Naive B cell (primary cell): ENCODE results near the gene SLC44A5. TPM values are rescaled to one million over a fixed set of nuclear protein-coding genes. Genes with fewer than 3 reads are reported as not detected.

Experiments used
- ATAC-seq, 2 donors: fragments of 150-1000 bp; cut with Tn5 transposase; 2 replicates each; pipeline ENCODE4 v1.10.0; 2021; ENCODE audit warnings: low read depth in 2 of 2, mild to moderate bottlenecking in 2 of 2, moderate library complexity in 2 of 2
- DNase-seq: peaks from one replicate; pipeline ENCODE4 v3.0.0; 2022
- H3K27ac Mint-ChIP-seq, 6 donors: one replicate each; pipeline ENCODE4 v1.8.0; 2020 to 2022; ENCODE audit warnings: mild to moderate bottlenecking in 6 of 6, mixed read lengths in 6 of 6, moderate library complexity in 5 of 6, inconsistent platforms in 2 of 6
- H3K27me3 Mint-ChIP-seq, 3 donors: one replicate each; pipeline ENCODE4 v1.8.0; 2021 to 2022; ENCODE audit warnings: mixed read lengths in 3 of 3, mild to moderate bottlenecking in 1 of 3
- H3K36me3 Mint-ChIP-seq, 2 donors: one replicate each; pipeline ENCODE4 v1.8.0; 2020 to 2022; ENCODE audit warnings: mixed read lengths in 2 of 2, inconsistent platforms in 1 of 2, mild to moderate bottlenecking in 1 of 2
- H3K4me1 Mint-ChIP-seq, 3 donors: one replicate each; pipeline ENCODE4 v1.8.0; 2020 to 2022; ENCODE audit warnings: mixed read lengths in 3 of 3, inconsistent platforms in 1 of 3, mild to moderate bottlenecking in 1 of 3, moderate library complexity in 1 of 3
- H3K4me3 Mint-ChIP-seq, 8 donors: one replicate each; pipeline ENCODE4 v1.8.0; 2020 to 2022; ENCODE audit warnings: mild to moderate bottlenecking in 8 of 8, mixed read lengths in 8 of 8, moderate library complexity in 8 of 8, inconsistent platforms in 2 of 8
- H3K9me3 Mint-ChIP-seq, 7 donors: one replicate each; pipeline ENCODE4 v1.8.0; 2020 to 2022; ENCODE audit warnings: mixed read lengths in 7 of 7, mild to moderate bottlenecking in 5 of 7, inconsistent platforms in 2 of 7, moderate library complexity in 1 of 7
- polyA plus RNA-seq, 6 donors: library from polyadenylated mRNA; unstranded; fragments of 300-500 nt; fragmentation: Illumina TruSeq; gene quantifications; one replicate each; pipeline ENCODE4 v1.2.3, GENCODE V29; 2021; ENCODE audit warnings: low read depth in 6 of 6

The SLC44A5 gene
- polyA plus RNA-seq, 6 donors from 2014 or later, result 0.17 to 2.9 (median 1.3) TPM; not detected in 1

DNA sequence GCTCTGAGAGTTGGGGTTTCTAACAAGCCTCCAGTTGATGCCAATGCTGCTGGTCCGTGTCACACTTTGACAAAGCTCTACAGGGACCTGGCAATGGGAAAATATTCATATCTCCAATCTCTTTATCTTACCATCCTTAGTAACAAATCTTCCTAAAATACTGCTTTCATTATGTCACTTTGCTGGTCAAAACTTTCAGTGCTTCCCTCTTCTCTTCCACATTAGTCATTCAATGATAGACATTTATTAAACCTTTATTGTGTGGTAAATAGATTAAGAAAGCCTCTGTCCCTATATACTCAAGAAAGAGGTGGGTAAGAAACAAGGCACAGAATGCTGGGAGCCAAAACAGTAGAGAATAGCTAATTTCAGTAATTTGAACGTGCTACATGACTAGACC is 79.3 kb downstream of the SLC44A5 start:
- DNase-seq (no peak), ATAC-seq (no peak)
- no peak overlapping the region for H3K27ac Mint-ChIP-seq
- H3K27me3 Mint-ChIP-seq, result no peaks in the 10 kb centered on the region
- no peak overlapping the region for H3K4me3 Mint-ChIP-seq
- H3K9me3 Mint-ChIP-seq, result peaks cover 0 to 2% (median 0%) of the 10 kb centered on the region in 7 donors
- H3K36me3 Mint-ChIP-seq, result no peaks in the 10 kb centered on the region
- no peaks in the 10 kb centered on the region for H3K4me1 Mint-ChIP-seq

DNA sequence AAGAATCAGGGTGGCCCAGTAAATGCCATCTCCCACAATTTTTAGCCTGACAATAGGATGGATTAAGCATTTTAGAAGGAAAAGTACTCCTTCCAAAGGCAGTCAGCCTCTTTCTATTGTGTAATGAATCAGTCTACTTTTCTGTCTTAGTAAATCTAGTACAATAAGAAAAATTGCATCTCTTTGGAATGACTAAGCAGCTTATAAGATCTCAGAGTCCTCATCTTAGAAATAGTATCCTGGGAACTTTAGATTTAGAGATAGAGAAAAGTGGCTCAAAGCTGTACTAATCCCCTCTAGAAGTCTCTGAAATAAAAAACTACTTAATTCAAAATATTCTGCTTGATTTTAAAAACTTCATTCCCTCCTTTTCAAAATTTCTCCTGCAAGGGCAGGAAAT is 81.4 kb downstream of the SLC44A5 start:
- Mint-ChIP-seq H3K36me3 (no peaks in the 10 kb centered on the region), H3K4me3 (no peak overlapping the region), H3K9me3 (peaks cover 0 to 3% (median 2%) of the 10 kb centered on the region in 7 donors), H3K27me3 (no peaks in the 10 kb centered on the region), H3K27ac (no peak overlapping the region), H3K4me1 (no peaks in the 10 kb centered on the region)
- ATAC-seq, result no peak
- no peak for DNase-seq

DNA sequence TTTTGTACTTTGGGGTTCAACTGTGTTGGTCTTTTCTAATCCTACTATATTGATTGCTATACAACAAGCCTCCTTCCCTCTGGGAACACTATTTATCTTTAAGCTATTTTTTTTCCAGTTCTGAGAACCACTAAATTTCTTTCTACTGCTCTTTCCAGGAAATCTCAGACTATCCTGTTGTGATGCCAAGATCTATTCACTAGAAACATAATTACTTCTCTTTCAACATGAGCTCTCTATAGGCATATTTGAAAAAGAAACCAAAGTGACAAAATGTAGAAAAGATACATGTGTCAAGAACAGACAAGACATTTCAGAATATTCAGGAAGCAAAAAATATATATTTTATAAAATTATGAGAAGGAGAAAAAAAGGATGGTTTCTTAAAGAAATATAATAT is 82.9 kb downstream of the SLC44A5 start:
- Mint-ChIP-seq H3K4me1 (no peaks in the 10 kb centered on the region), H3K27ac (peak overlapping the region in 1 of 6 donors; percentile 4), H3K36me3 (no peaks in the 10 kb centered on the region), H3K9me3 (peaks cover 0 to 4% (median 2%) of the 10 kb centered on the region in 7 donors), H3K27me3 (no peaks in the 10 kb centered on the region), H3K4me3 (no peak overlapping the region)
- ATAC-seq (no peak), DNase-seq (no peak)

DNA sequence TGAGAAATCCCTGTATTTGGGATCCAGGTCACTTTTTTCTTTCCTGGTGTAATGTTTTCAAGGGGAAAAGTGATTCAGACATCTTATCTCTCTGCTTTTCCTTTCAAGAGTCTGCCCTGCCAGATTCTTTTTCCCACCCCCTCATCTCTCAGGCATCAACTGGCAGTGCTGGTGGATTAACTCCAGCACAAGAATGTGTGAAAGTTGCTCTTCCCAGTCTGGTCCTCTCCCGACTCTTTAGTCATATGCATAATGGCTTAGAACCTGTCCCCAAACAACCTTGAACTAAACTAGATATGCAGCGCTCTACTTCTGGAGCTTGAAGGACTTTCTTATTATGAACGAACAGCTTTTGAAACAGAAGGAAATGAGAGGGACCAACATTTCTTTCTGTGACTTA is 88.5 kb downstream of the SLC44A5 start:
- Mint-ChIP-seq H3K4me1 (no peaks in the 10 kb centered on the region), H3K4me3 (no peak overlapping the region), H3K27me3 (peaks cover 0 to 11% (median 0%) of the 10 kb centered on the region in 3 donors), H3K9me3 (peaks cover 0 to 4% (median 2%) of the 10 kb centered on the region in 7 donors), H3K36me3 (no peaks in the 10 kb centered on the region), H3K27ac (no peak overlapping the region)
- DNase-seq (no peak), ATAC-seq (no peak)

DNA sequence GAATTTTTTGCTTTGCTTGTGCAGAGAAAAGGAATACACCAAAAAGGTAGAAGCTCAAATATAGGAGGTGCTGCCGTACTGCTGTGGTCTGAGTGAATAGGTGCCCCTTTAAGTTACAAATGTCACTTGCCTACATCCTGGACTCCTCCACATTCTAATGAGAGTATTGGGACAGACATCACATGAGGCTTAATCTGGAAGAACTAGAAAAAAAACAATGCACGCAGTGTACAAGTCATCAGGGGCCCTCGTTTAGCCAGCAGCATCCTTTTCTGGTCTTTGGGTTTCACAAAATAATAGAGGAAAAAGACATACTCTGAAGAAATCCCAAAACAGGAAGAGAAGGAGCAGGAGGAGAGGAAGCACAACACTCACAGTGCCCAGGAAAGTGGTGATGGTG is 89.3 kb downstream of the SLC44A5 start:
- Mint-ChIP-seq H3K27ac (peak overlapping the region in 1 of 6 donors; percentile 16), H3K4me3 (no peak overlapping the region)
- ATAC-seq, result no peak

DNA sequence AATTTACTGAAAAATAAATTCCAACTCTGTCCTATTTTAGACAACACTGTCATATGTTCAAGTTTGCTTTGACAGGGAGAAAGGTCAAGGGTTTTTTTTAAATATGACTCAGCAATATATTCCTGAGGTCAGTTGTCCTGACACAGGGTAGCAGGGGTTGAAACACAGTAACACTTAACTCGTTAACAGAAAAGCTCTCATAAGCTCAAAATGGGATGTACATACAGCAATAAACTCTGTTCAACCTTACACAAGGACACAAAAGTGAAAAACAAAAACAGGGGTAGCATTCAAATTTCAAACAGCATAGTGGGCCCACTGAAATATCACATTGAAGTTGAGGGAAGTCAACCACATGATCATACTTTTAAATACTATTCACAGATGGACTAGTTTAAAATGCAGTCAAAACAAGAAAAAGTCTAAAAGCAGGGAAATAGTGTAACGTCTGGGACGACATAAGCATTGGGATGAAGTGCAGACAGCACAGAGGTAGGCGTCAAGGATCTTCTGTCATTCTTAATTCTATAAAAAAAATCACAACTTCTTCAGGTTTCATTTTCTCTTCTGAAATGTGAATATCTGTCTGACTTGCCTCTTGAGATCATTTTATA is 89.9 kb downstream of the SLC44A5 start:
- DNase-seq, result no peak
- Mint-ChIP-seq H3K27ac (no peak overlapping the region), H3K4me3 (no peak overlapping the region), H3K9me3 (peaks cover 0 to 4% (median 1%) of the 10 kb centered on the region in 7 donors), H3K27me3 (peaks cover 0 to 12% (median 0%) of the 10 kb centered on the region in 3 donors), H3K4me1 (no peaks in the 10 kb centered on the region), H3K36me3 (no peaks in the 10 kb centered on the region)
- no peak for ATAC-seq

More for the DNA sequence above, 89.3 kb downstream of the SLC44A5 start:
- H3K27me3 Mint-ChIP-seq, result peaks cover 0 to 12% (median 0%) of the 10 kb centered on the region in 3 donors
- no peaks in the 10 kb centered on the region for H3K36me3 Mint-ChIP-seq
- no peak for DNase-seq
- H3K4me1 Mint-ChIP-seq, result no peaks in the 10 kb centered on the region
- peaks cover 0 to 4% (median 3%) of the 10 kb centered on the region in 7 donors for H3K9me3 Mint-ChIP-seq

DNA sequence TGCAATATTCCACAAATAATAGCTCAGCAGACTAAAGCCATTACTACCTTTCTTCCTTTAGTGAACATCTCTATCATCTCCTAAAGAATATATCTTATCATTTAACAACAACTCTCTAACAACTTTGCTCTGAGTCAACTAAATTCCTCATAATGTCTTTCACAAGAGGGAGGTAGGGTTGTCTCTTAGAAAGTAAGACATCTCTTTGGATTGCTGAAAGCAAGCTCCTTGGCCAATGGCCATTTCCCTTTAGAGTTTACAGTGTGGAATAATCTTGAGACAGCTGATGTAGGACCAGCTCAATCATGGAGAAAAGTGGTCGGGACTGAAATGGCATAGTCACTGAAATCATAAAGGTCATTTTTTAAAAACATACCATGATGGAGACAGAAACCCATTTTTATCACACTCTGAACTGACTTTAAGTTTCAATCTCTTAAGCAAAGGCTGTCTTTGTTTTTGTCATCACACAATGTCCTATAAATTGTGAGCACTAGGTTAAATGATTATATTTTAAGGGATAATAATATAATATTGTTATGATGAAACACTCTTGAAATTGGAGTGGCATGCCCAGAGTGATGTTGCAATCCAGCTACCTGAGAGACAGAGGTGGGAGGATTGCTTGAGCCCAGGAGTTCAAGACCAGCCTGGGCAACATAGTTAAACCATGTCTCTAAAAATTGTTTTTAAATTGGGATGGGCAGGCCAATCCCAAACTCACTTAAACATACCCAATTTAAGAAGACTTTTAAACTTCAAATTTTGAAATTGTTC is 91.1 kb downstream of the SLC44A5 start:
- no peak for ATAC-seq
- Mint-ChIP-seq H3K27ac (no peak overlapping the region), H3K9me3 (peaks cover 0 to 4% (median 0%) of the 10 kb centered on the region in 7 donors), H3K4me1 (no peaks in the 10 kb centered on the region), H3K27me3 (peaks cover 0 to 12% (median 0%) of the 10 kb centered on the region in 3 donors), H3K4me3 (no peak overlapping the region), H3K36me3 (no peaks in the 10 kb centered on the region)
- no peak for DNase-seq

GRCh38 chr1:75518686-75519085 is 92.2 kb downstream of the SLC44A5 start:
- Mint-ChIP-seq H3K27me3 (peaks cover 0 to 12% (median 0%) of the 10 kb centered on the region in 3 donors), H3K27ac (no peak overlapping the region), H3K36me3 (no peaks in the 10 kb centered on the region), H3K4me3 (no peak overlapping the region), H3K9me3 (peaks cover 0 to 3% (median 0%) of the 10 kb centered on the region in 7 donors), H3K4me1 (no peaks in the 10 kb centered on the region)
- no peak for DNase-seq
- no peak for ATAC-seq

DNA sequence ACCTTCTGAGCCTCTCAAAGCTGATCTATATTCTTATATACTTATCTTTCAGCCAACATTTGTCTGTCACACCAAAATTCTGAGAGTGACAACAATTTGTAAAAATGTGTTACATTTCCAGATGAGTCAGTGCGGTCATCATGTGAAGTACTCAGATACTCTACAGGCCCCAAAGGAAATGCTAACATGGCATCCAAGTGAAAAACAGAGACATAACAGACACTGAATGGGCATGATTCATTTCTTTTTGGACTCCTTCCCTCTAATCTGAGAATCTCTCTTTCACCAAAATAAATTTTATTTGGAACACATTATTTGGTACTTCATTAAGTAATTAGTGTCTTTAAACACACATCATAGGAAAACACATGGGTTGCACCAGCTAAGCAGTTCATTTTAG is 96.6 kb downstream of the SLC44A5 start:
- H3K36me3 Mint-ChIP-seq, result no peaks in the 10 kb centered on the region
- no peak overlapping the region for H3K27ac Mint-ChIP-seq
- peaks cover 0 to 4% (median 0%) of the 10 kb centered on the region in 3 donors for H3K27me3 Mint-ChIP-seq
- ATAC-seq (no peak), DNase-seq (no peak)
- no peaks in the 10 kb centered on the region for H3K4me1 Mint-ChIP-seq
- no peak overlapping the region for H3K4me3 Mint-ChIP-seq
- peaks cover 0 to 12% (median 3%) of the 10 kb centered on the region in 7 donors for H3K9me3 Mint-ChIP-seq

DNA sequence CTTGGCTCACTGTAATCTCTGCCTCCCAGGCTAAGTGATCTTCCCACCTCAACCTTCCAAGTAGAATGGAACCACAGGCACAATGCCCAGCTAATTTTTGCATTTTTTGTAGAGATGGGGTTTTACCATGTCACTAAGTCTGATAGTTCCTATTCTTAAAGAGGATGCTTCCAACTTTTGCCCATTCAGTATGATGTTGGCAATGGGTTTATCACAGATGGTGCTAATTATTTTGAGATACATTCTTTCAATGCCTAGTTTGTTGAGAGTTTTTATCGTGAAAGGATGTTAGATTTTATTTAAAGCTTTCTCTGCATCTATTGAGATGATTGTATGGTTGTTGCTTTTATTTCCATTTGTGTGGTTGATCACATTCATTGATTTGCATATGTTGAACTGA is 103.9 kb downstream of the SLC44A5 start:
- H3K27me3 Mint-ChIP-seq, result no peaks in the 10 kb centered on the region
- ATAC-seq, result no peak
- no peak for DNase-seq
- H3K4me1 Mint-ChIP-seq, result no peaks in the 10 kb centered on the region
- no peaks in the 10 kb centered on the region for H3K36me3 Mint-ChIP-seq
- H3K9me3 Mint-ChIP-seq, result peaks cover 2 to 28% (median 5%) of the 10 kb centered on the region in 7 donors
- no peak overlapping the region for H3K27ac Mint-ChIP-seq
- H3K4me3 Mint-ChIP-seq, result no peak overlapping the region

DNA sequence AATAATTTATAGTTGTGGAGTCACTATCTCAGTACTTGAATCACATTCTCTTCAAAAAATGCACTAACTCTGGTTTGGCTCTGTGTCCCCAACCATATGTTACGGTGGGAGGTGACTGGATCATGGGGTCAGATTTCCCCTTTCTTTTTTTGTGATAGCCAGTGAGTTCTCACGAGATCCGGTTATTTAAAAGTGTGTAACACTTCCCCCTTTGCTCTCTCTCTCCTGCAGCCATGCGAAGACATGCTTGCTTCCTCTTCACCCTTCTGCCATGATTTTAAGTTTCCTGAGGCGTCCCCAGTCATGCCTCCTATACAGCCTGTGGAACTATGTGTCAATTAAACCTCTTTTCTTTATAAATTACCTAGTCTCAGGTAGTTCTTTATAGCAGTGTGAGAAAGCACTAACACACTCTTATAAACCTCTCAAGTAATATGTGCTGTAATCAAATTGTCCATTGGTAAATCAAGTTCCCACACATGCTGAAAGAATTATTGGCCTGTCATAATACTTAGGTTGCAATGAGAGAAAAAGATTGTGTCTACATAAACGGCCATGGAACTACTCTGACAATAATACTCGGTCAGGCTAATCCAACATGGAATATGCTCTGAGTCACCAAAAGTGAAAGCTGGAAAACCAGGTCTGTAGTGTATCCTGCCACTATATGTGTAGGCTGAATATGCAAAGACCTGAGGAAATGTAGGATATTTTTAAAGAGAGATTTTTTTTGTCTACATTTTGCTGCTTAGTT is 107.5 kb downstream of the SLC44A5 start:
- ATAC-seq (no peak), DNase-seq (no peak)
- H3K36me3 Mint-ChIP-seq, result no peaks in the 10 kb centered on the region
- no peaks in the 10 kb centered on the region for H3K27me3 Mint-ChIP-seq
- H3K4me1 Mint-ChIP-seq, result no peaks in the 10 kb centered on the region
- H3K9me3 Mint-ChIP-seq, result peaks cover 0 to 7% (median 4%) of the 10 kb centered on the region in 7 donors
- no peak overlapping the region for H3K27ac Mint-ChIP-seq
- no peak overlapping the region for H3K4me3 Mint-ChIP-seq

GRCh38 chr1:75502776-75503175 is 108.1 kb downstream of the SLC44A5 start:
- H3K4me3 Mint-ChIP-seq, result no peak overlapping the region
- no peaks in the 10 kb centered on the region for H3K4me1 Mint-ChIP-seq
- no peak for DNase-seq
- no peaks in the 10 kb centered on the region for H3K36me3 Mint-ChIP-seq
- H3K27ac Mint-ChIP-seq, result no peak overlapping the region
- ATAC-seq, result no peak
- peaks cover 0 to 7% (median 4%) of the 10 kb centered on the region in 7 donors for H3K9me3 Mint-ChIP-seq
- no peaks in the 10 kb centered on the region for H3K27me3 Mint-ChIP-seq

DNA sequence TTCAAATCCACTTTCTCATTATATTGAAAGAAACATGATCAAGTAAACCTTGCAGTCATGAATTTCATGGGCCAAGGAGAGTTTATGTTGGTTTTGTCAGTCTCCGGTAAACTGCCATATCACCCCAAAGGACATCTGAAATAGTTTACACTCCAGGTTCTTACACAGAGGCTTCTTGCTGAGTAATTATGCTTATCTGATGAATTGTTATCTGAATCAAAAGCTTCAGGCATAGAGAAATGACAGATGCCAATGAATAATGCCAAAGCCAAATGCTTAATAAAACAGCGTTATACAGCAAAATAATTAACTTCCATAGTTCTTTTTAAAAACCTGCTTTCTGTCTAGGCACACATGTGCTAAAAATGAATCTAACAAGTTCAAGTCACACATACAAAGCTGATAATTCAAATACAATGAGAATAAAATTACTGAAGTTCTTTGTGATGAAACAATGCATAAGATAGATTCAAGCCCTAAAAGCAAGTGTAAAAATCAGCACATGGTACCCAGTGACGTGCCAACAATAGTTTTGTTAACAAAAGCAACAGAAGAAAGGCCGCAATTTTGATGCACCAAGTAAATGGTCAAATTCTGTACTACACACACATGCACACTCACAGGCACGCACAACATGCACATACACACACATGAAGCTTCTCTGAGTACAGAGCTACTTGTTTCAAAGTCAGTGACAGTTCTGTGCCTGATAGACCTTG is 109.2 kb downstream of the SLC44A5 start:
- Mint-ChIP-seq H3K9me3 (peaks cover 0 to 9% (median 3%) of the 10 kb centered on the region in 7 donors), H3K27ac (no peak overlapping the region), H3K4me1 (no peaks in the 10 kb centered on the region), H3K27me3 (no peaks in the 10 kb centered on the region), H3K4me3 (no peak overlapping the region), H3K36me3 (no peaks in the 10 kb centered on the region)
- ATAC-seq (no peak), DNase-seq (no peak)
